HepG2 (cell line): ENCODE measurements around the gene NFE2. TPM values are rescaled to one million over a fixed set of nuclear protein-coding genes. Genes with fewer than 3 reads are reported as not detected.

ENCODE experiments used
- ARID4A ChIP-seq: sonication (generic); formaldehyde crosslinking; IDR thresholded peaks from 2 replicates; pipeline ENCODE4 v1.5.0; 2020; ENCODE audit warnings: mild to moderate bottlenecking, missing genetic modification reagents, borderline replicate concordance
- E2F5 ChIP-seq: sonication (generic); formaldehyde crosslinking; conservative IDR thresholded peaks from 2 replicates; pipeline ENCODE4 v1.4.0; 2020; ENCODE audit warnings: missing genetic modification reagents
- EED ChIP-seq: sonication (generic); formaldehyde crosslinking; IDR thresholded peaks from 2 replicates; pipeline ENCODE4 v1.5.0; 2020; ENCODE audit warnings: mild to moderate bottlenecking, missing genetic modification reagents
- HNRNPLL ChIP-seq: fragments of 200-400 bp; formaldehyde crosslinking; IDR thresholded peaks from 2 replicates; pipeline ENCODE4 v1.6.1; 2017; ENCODE audit warnings: mild to moderate bottlenecking, low read depth, low read length; ENCODE audit not compliant: poor library complexity, severe bottlenecking
- KLF12 ChIP-seq: sonication (generic); formaldehyde crosslinking; IDR thresholded peaks from 2 replicates; pipeline ENCODE4 v1.4.0; 2020; ENCODE audit warnings: missing genetic modification reagents, borderline replicate concordance
- POLR2A ChIP-seq, 2 experiments: IDR thresholded peaks; 2 replicates each; pipeline ENCODE4 v1.6.1; 2011; ENCODE audit warnings: low read depth in 2 of 2, low read length in 2 of 2, mild to moderate bottlenecking in 1 of 2, moderate library complexity in 1 of 2; ENCODE audit not compliant: insufficient read depth in 1 of 2
- RBFOX2 ChIP-seq: fragments of 200-400 bp; formaldehyde crosslinking; IDR thresholded peaks from 2 replicates; pipeline ENCODE4 v1.6.1; 2017; ENCODE audit warnings: low read depth, mild to moderate bottlenecking, low read length
- SNAPC4 ChIP-seq: sonication (generic); formaldehyde crosslinking; IDR thresholded peaks from 2 replicates; pipeline ENCODE4 v1.4.0; 2020; ENCODE audit warnings: mild to moderate bottlenecking, missing genetic modification reagents
- THAP8 ChIP-seq: sonication (generic); formaldehyde crosslinking; IDR thresholded peaks from 2 replicates; pipeline ENCODE4 v1.5.1; 2020; ENCODE audit warnings: missing genetic modification reagents, mild to moderate bottlenecking, borderline replicate concordance
- ZBTB34 ChIP-seq: sonication (generic); formaldehyde crosslinking; IDR thresholded peaks from 2 replicates; pipeline ENCODE4 v1.8.0; 2022; ENCODE audit warnings: mild to moderate bottlenecking, missing genetic modification reagents
- ZNF124 ChIP-seq: sonication (generic); formaldehyde crosslinking; IDR thresholded peaks from 2 replicates; pipeline ENCODE4 v1.4.0; 2020; ENCODE audit warnings: missing genetic modification reagents
- ZNF644 ChIP-seq: IDR thresholded peaks from 2 replicates; pipeline ENCODE4 v1.6.1; 2016; ENCODE audit warnings: low read depth
- ZNF660 ChIP-seq: sonication (generic); formaldehyde crosslinking; IDR thresholded peaks from 2 replicates; pipeline ENCODE4 v1.5.1; 2020; ENCODE audit warnings: mild to moderate bottlenecking, low read depth, missing genetic modification reagents, borderline replicate concordance
- ZNF7 ChIP-seq: IDR thresholded peaks from 2 replicates; pipeline ENCODE4 v1.6.1; 2016; ENCODE audit warnings: missing biosample characterization, missing genetic modification reagents
- ZNF841 ChIP-seq: sonication (generic); formaldehyde crosslinking; IDR thresholded peaks from 2 replicates; pipeline ENCODE4 v1.8.1; 2023; ENCODE audit warnings: missing genetic modification reagents, borderline replicate concordance
- polyA plus RNA-seq, 8 experiments: library from polyadenylated mRNA; depleted of rRNA in 3 of 8; stranded (reverse) in 7 of 8; unstranded in 1 of 8; fragments of >200 nt; fragmentation: Illumina TruSeq in 4 of 8; extraction: Trizol in 4 of 8; gene quantifications; 2 replicates each; pipeline versions ENCODE4 v1.2.1 to v1.2.3, GENCODE V29; 2011 to 2016; ENCODE audit warnings: low read depth in 4 of 8, missing spikeins in 1 of 8, mixed read lengths in 1 of 8; ENCODE audit not compliant: insufficient read depth in 1 of 8
- total RNA-seq, 5 experiments: library from RNA; depleted of rRNA; stranded (reverse); fragments of >200 nt; fragmentation: Illumina TruSeq; extraction: Trizol; gene quantifications; 2 replicates each; pipeline ENCODE4 v1.2.3, GENCODE V29; 2016; ENCODE audit warnings: low read depth in 1 of 5

Gene NFE2
- total and polyA plus RNA-seq, 2 of the 13 experiments (the other 11 are each of a cell fraction or from before 2014, with no cell fraction given) = 4.5 to 7.8 TPM

GRCh38 chr12:54282949-54283593, 17.7 kb downstream of the NFE2 start (continued):
- TF ChIP-seq ARID4A (CRISPR knock-in tag) (no peak; the same call in 1 of the 2 replicates), E2F5 (CRISPR knock-in tag) (no peak), RBFOX2 (peak; percentile 72), ZNF7 (CRISPR knock-in tag) (no peak), ZNF841 (CRISPR knock-in tag) (no peak), ZNF124 (0 out of 2 replicates have a peak, but pooled peaks have one; percentile 38), ZBTB34 (no peak), ZNF644 (no peak), POLR2A (IDR thresholded peaks at IDR 0.05; ENCODE audit: insufficient read depth in 1 of 2, low read depth in 2 of 2, low read length in 2 of 2) (peak; percentile 14 to 58; a peak in 1 of 4 replicates), HNRNPLL (no peak), KLF12 (CRISPR knock-in tag) (no peak), SNAPC4 (CRISPR knock-in tag) (no peak), ZNF660 (CRISPR knock-in tag) (no peak), THAP8 (CRISPR knock-in tag) (no peak), EED (CRISPR knock-in tag) (no peak)
